Activated CD8-positive, alpha-beta memory T cell treated with anti-CD3 and anti-CD28 coated beads, Interleukin-2, amount 10 ng/mL, durations not matched to agents 7 days and 5 days (primary cell): ENCODE data around the gene CFAP97. TPM values are rescaled to one million over a fixed set of nuclear protein-coding genes. Genes with fewer than 3 reads are reported as not detected.
"Not testable (repeated sequence)": the region's sequence is repeated elsewhere in the genome, so short reads cannot be mapped to it uniquely, and the experiment has no call there.

Experiments used
- ATAC-seq: fragments of 150-1000 bp; cut with Tn5 transposase; one replicate; pipeline ENCODE4 v1.10.0; 2021; ENCODE audit warnings: moderate library complexity
- CTCF ChIA-PET: fragments of 350-600 bp; sonication (Branson Sonifier 250); formaldehyde crosslinking; loops from one replicate; lab custom pipeline; 2021; ENCODE audit warnings: antibody characterized with exemption; lab: Charles Lee
- DNase-seq: peaks from one replicate; pipeline ENCODE4 v3.0.0-alpha.2; 2020
- H3K27ac Mint-ChIP-seq: one replicate; pipeline ENCODE4 v1.8.0; 2021; ENCODE audit warnings: mild to moderate bottlenecking, mixed read lengths
- H3K27me3 Mint-ChIP-seq: one replicate; pipeline ENCODE4 v1.8.0; 2021; ENCODE audit warnings: mixed read lengths
- H3K36me3 Mint-ChIP-seq: one replicate; pipeline ENCODE4 v1.8.0; 2021; ENCODE audit warnings: mild to moderate bottlenecking, mixed read lengths
- H3K4me1 Mint-ChIP-seq: one replicate; pipeline ENCODE4 v1.8.0; 2021; ENCODE audit warnings: mixed read lengths
- H3K4me3 Mint-ChIP-seq: one replicate; pipeline ENCODE4 v1.8.0; 2021; ENCODE audit warnings: mild to moderate bottlenecking, moderate library complexity, mixed read lengths
- H3K9me3 Mint-ChIP-seq: one replicate; pipeline ENCODE4 v1.8.0; 2022; ENCODE audit warnings: low read depth, mixed read lengths
- total RNA-seq, 2 experiments: library from RNA; stranded (reverse); gene quantifications; one replicate each; pipeline ENCODE4 v1.2.3, GENCODE V29; 2021

Gene CFAP97
- total RNA-seq, 2 experiments from 2014 or later, result 30.8 to 31.8 TPM

DNA sequence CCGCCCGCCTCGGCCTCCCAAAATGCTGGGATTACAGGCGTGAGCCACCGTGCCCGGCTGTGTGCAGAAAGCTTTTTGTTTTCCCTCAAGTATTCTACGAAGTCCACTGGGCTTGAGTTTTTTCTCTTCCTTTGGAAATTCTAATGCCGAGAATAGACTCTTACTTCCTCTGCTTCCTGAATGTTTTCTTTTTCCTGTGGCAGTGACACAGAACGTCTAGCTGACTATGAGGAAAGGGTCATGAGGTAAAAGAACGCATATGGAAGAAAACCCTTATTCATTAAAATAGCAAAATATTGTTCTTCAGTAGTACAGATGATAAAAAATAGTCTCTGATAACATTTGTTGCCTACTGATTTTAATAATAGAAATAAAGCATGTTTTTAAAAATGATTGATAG lies 65.6 kb downstream of the CFAP97 start:
- DNase-seq, result no peak
- H3K27me3 Mint-ChIP-seq, result peaks cover 28% of the 10 kb centered on the region
- H3K4me3 Mint-ChIP-seq, result no peak overlapping the region
- CTCF ChIA-PET, result no interaction called here
- H3K36me3 Mint-ChIP-seq, result no peaks in the 10 kb centered on the region
- no peak for ATAC-seq
- H3K27ac Mint-ChIP-seq, result no peak overlapping the region
- peaks cover 4% of the 10 kb centered on the region for H3K4me1 Mint-ChIP-seq
- no peaks in the 10 kb centered on the region for H3K9me3 Mint-ChIP-seq

DNA sequence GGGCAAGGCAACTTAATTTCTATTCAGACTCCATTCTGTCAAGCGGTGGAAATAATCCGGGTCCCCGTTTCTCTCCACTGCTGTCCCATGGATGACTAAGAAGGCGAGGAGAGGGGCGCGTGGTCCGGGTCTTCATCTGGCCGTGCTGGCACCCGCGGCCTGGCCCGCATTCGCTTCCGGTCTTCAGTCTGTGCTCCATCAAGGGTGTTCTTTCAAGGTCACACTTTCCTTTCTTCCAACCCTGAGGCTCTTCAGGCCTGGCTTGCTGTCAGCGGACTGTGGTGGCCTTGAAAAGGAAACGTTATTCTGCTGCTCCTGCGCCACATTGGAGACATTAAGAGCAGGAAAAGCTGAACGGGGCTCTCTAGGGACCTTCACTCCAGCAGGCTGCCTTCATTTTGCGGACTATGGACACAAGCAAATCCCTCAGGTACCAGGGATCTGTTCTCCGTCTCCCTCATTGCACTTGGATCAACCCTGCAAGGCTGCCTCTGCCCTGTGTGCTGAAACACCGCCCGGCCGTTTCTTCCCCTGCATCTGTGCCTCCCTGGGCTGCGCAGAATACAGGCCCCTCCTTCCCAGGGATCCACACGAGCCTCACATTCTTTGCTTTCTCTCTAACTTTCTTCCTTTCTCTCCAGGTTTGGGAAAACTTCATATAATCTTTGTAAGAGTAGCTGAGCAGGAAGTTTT lies 66.4 kb downstream of the CFAP97 start:
- no peak for ATAC-seq
- Mint-ChIP-seq H3K9me3 (no peaks in the 10 kb centered on the region), H3K4me3 (no peak overlapping the region), H3K36me3 (no peaks in the 10 kb centered on the region), H3K27me3 (peaks cover 28% of the 10 kb centered on the region), H3K4me1 (peaks cover 2% of the 10 kb centered on the region), H3K27ac (no peak overlapping the region)
- DNase-seq, result no peak
- CTCF ChIA-PET, result interaction anchor here (1.2 kb wide), 1 partner anchor 9 kb away, joined by 3 read pairs; no protein-coding TSS in a partner anchor

DNA sequence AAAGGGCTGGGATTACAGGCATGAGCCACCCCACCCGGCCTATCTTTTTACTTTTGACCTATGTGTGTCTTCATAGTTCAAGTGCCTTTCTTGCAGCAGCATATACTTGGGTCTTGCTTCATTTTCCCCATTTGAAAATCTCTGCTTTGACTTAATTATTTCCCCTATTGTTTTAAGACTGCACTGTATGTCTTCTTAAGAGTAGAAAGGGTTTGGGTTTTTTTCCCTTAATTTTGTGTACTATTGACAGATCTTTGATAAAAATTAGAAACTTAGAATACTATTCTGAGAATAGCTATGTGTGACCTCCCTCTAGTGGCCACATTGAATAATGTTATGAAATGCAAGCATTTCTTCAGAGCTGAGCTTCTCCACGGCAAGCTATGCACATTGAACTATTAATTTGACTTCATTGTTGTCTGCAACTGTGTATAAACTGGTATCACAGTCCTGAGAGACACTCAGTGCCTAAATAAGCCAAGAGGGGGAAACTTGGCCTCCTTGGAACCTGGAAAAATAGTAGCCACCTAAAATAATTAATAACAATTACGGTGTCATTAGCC lies 69.4 kb downstream of the CFAP97 start:
- no peak overlapping the region for H3K4me3 Mint-ChIP-seq
- no peaks in the 10 kb centered on the region for H3K4me1 Mint-ChIP-seq
- DNase-seq (no peak), ATAC-seq (peak; percentile 66)
- no peaks in the 10 kb centered on the region for H3K36me3 Mint-ChIP-seq
- H3K27me3 Mint-ChIP-seq, result peaks cover 27% of the 10 kb centered on the region
- no peak overlapping the region for H3K27ac Mint-ChIP-seq
- no peaks in the 10 kb centered on the region for H3K9me3 Mint-ChIP-seq
- CTCF ChIA-PET, result interaction anchor here (0.8 to 3.0 kb wide), 17 partner anchors 9 to 486 kb away, joined by 3 to 53 read pairs (median 5); partner anchors contain the start of genes HELT and SLC25A4

DNA sequence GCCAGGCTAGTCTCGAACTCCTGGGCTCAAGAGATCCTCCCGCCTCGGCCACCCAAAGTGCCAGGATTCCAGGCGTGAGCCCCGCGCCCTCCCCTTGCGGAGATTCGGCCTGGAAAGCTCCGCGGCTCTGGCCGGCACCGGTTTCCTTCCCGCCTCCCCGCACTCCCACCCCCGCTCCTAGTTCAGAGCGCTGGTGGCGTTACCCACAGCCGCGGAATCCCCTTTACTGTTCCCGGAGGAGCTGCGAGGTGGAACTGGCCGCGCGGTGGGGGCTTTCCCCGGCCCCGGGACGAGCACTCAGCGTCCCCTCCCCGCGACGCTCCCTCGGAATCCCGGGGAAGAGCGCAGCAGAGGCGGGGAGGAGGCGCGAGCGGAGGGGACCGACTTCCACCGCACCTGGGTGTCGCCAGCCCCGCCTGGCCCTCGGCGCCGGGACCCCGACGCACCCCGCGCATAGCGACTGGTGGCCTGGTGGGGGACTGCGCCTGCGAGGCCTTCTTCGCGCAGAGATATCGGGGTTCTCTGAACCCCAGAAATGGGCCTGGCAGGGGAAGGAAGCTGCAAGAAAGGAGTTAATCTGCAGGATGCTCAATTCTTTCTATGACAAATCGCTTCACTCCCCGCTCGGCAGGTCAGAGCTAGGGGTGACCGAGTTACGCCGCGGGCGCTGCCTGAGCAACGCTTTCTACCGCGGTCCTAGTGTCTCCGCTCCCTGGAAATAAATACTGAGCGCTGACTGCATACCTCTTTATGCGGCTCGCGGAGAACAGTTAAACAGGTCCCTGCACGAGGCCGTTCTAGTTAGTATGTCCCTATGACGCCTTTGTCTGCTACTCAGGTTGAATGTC lies 75.3 kb downstream of the CFAP97 start:
- CTCF ChIA-PET, result interaction anchor here (0.9 to 1.5 kb wide), 7 partner anchors 8 to 89 kb away, joined by 3 to 6 read pairs (median 3); partner anchors contain the start of gene SLC25A4
- Mint-ChIP-seq H3K36me3 (no peaks in the 10 kb centered on the region), H3K27ac (no peak overlapping the region), H3K9me3 (no peaks in the 10 kb centered on the region), H3K4me3 (peak overlapping the region; percentile 60), H3K4me1 (peaks cover 10% of the 10 kb centered on the region), H3K27me3 (peaks cover 51% of the 10 kb centered on the region)
- ATAC-seq (peak; percentile 80), DNase-seq (peak; percentile 48)

DNA sequence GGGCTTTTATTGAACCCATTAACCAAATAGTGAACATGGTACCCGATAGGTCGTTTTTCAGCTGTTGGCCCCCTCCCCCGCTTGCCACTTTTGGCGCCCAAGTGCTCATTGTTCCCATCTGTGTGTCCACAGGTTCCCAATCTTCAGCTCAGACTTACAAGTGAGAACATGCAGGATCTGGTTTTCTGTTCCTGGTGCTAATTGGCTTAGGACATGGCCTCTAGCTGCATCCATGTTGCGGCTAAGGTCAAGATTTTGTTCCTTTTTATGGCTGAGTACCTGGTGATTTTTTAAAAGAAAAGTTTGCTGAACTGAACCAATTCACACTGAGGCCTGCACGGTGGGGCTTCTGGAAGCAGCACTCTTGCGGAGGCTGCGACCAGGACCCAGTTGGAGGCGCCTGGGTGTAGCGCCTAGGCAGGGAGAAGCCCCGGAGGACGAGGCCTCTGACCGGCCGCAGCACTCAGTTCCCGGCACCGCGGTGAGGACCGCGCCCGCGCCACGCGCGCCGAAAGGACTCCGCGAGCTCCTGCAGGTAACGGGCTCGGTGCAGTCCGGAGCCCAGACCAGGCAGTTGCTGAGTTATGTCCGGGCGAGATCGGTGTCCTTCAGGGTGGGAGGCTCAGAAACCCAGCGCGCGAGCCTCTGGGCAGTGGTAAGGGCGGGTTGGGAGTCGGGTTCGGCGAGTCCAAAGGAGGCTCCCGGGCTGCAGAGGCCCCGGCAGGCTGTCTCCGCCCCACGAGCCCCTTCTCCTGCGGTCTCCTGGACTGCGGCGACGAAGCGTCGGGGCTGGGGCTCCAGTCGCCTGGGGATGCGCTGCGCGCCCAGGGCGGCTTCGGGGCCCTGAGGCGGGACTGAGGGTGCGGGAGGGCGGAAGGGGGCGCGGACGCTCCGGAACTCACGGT lies 76.5 kb downstream of the CFAP97 start:
- Mint-ChIP-seq H3K27me3 (peaks cover 63% of the 10 kb centered on the region), H3K27ac (no peak overlapping the region), H3K4me1 (peaks cover 16% of the 10 kb centered on the region), H3K36me3 (no peaks in the 10 kb centered on the region), H3K4me3 (peak overlapping the region; percentile 60), H3K9me3 (no peaks in the 10 kb centered on the region)
- CTCF ChIA-PET, result interaction anchor here (1.3 to 1.5 kb wide), 5 partner anchors 12 to 87 kb away, joined by 3 to 6 read pairs (median 4); partner anchors contain the start of gene SLC25A4
- DNase-seq (no peak), ATAC-seq (peak; percentile 25)

DNA sequence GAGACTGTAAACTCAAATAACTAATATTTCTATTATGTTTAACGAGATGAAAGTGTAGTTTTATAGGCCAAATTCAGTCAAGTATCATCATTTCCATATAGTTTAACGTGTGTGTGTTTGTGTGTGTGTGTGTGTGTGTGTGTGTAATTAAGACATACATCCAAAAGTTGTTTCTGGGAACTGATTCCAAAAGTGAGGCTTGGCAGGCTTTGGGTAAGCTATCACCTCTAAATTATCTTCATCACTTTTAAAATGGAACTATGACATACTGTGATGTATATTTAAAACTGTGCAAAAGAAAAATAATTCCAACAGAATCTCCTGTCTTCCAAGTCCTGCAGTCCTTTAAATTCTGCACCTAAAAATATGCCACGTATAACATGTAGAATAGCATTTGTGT lies 79.8 kb downstream of the CFAP97 start:
- Mint-ChIP-seq H3K4me1 (peaks cover 14% of the 10 kb centered on the region), H3K36me3 (no peaks in the 10 kb centered on the region), H3K9me3 (no peaks in the 10 kb centered on the region), H3K27ac (no peak overlapping the region), H3K4me3 (no peak overlapping the region), H3K27me3 (peaks cover 60% of the 10 kb centered on the region)
- CTCF ChIA-PET, result interaction anchor here (1.4 to 3.5 kb wide), 3 partner anchors 10 to 29 kb away, joined by 4 to 16 read pairs (median 4); partner anchors contain the start of gene SLC25A4
- no peak for DNase-seq
- ATAC-seq, result no peak

GRCh38 chr4:185122681-185123345 lies 81.0 kb downstream of the CFAP97 start:
- no peaks in the 10 kb centered on the region for H3K9me3 Mint-ChIP-seq
- H3K4me1 Mint-ChIP-seq, result peaks cover 9% of the 10 kb centered on the region
- ATAC-seq (no peak), DNase-seq (no peak)
- peaks cover 55% of the 10 kb centered on the region for H3K27me3 Mint-ChIP-seq
- CTCF ChIA-PET, result interaction anchor here (1.3 to 3.5 kb wide), 5 partner anchors 11 to 81 kb away, joined by 4 to 16 read pairs (median 4); partner anchors contain the start of gene SLC25A4
- no peak overlapping the region for H3K4me3 Mint-ChIP-seq
- H3K27ac Mint-ChIP-seq, result no peak overlapping the region
- H3K36me3 Mint-ChIP-seq, result no peaks in the 10 kb centered on the region

GRCh38 chr4:185120631-185120946 lies 83.2 kb downstream of the CFAP97 start:
- DNase-seq (no peak), ATAC-seq (no peak)
- no peak overlapping the region for H3K4me3 Mint-ChIP-seq
- H3K4me1 Mint-ChIP-seq, result peaks cover 5% of the 10 kb centered on the region
- CTCF ChIA-PET, result no interaction called here
- no peaks in the 10 kb centered on the region for H3K9me3 Mint-ChIP-seq
- no peak overlapping the region for H3K27ac Mint-ChIP-seq
- peaks cover 49% of the 10 kb centered on the region for H3K27me3 Mint-ChIP-seq
- H3K36me3 Mint-ChIP-seq, result no peaks in the 10 kb centered on the region

- Mint-ChIP-seq H3K4me3 (no peak overlapping the region), H3K9me3 (no peaks in the 10 kb centered on the region), H3K27ac (no peak overlapping the region), H3K27me3 (peaks cover 46% of the 10 kb centered on the region), H3K36me3 (no peaks in the 10 kb centered on the region), H3K4me1 (peaks cover 5% of the 10 kb centered on the region)
- DNase-seq (no peak), ATAC-seq (no peak)
- CTCF ChIA-PET, result interaction anchor here (1.1 kb wide), 1 partner anchor 12 kb away, joined by 3 read pairs; no protein-coding TSS in a partner anchor
Measured at GRCh38 chr4:185119927-185120630, 83.7 kb downstream of the CFAP97 start.

- CTCF ChIA-PET, result interaction anchor here (1.1 kb wide), 1 partner anchor 11 kb away, joined by 3 read pairs; no protein-coding TSS in a partner anchor
- peaks cover 42% of the 10 kb centered on the region for H3K27me3 Mint-ChIP-seq
- DNase-seq, H3K9me3 Mint-ChIP-seq, H3K27ac Mint-ChIP-seq, H3K4me3 Mint-ChIP-seq, ATAC-seq, H3K4me1 Mint-ChIP-seq, H3K36me3 Mint-ChIP-seq: not testable (repeated sequence)
Measured at GRCh38 chr4:185119467-185119866, 84.3 kb downstream of the CFAP97 start.

GRCh38 chr4:185118876-185119275 lies 84.9 kb downstream of the CFAP97 start:
- no peak for ATAC-seq
- no peak for DNase-seq
- Mint-ChIP-seq H3K27me3 (peaks cover 39% of the 10 kb centered on the region), H3K9me3 (no peaks in the 10 kb centered on the region), H3K36me3 (no peaks in the 10 kb centered on the region), H3K4me1 (peaks cover 5% of the 10 kb centered on the region), H3K4me3 (no peak overlapping the region), H3K27ac (no peak overlapping the region)
- CTCF ChIA-PET, result interaction anchor here (1.1 kb wide), 1 partner anchor 11 kb away, joined by 3 read pairs; no protein-coding TSS in a partner anchor
